Measurements from ENCODE around the gene TMOD4. TPM values are rescaled to one million over a fixed set of nuclear protein-coding genes. Genes with fewer than 3 reads are reported as not detected.

TMOD4 gene
- total RNA-seq, 1 donor from 2014 or later, result 2.1 TPM

GRCh38 chr1:151157067-151157531 is 18.7 kb downstream of the TMOD4 start:
- DNase-seq (no peak), ATAC-seq (peak; percentile 56 to 61)
- intact Hi-C loops (cut with DNase I), result loop anchor here (5.0 kb wide), 1 partner anchor 60 kb away; no protein-coding TSS in a partner anchor
- peak overlapping the region; percentile 69 for H3K27ac ChIP-seq
- H3K4me3 ChIP-seq, result peak overlapping the region; percentile 61
- no peak for TF ChIP-seq CTCF (IDR thresholded peaks at IDR 0.05)
- H3K36me3 ChIP-seq, result peaks cover 55% of the 10 kb centered on the region
- H3K27me3 ChIP-seq (ENCODE audit: low read depth), result no peaks in the 10 kb centered on the region
- peaks cover 22% of the 10 kb centered on the region for H3K4me1 ChIP-seq
- H3K9me3 ChIP-seq, result no peaks in the 10 kb centered on the region

- peak within 1 kb of the TSS; percentile 69 for H3K27ac ChIP-seq
- no peaks in the 10 kb centered on the region for H3K27me3 ChIP-seq (ENCODE audit: low read depth)
- ATAC-seq (peak; percentile 87 to 88), DNase-seq (peak; percentile 87)
- no peaks in the 10 kb centered on the region for H3K9me3 ChIP-seq
- intact Hi-C loops (cut with DNase I), result loop anchor here (5.0 kb wide), 1 partner anchor 59 kb away; no protein-coding TSS in a partner anchor
- H3K36me3 ChIP-seq, result peaks cover 48% of the 10 kb centered on the region
- no peak for TF ChIP-seq CTCF (IDR thresholded peaks at IDR 0.05)
- H3K4me1 ChIP-seq, result peaks cover 22% of the 10 kb centered on the region
- peak within 1 kb of the TSS; percentile 61 for H3K4me3 ChIP-seq
Measured at GRCh38 chr1:151156515-151156819, 19.3 kb downstream of the TMOD4 start, which contains the start of gene TNFAIP8L2. TNFAIP8L2 (plus strand) TSS chr1:151156649; CDS start chr1:151158698, 2,049 bp downstream.

- peaks cover 26% of the 10 kb centered on the region for H3K4me1 ChIP-seq
- intact Hi-C loops (cut with DNase I), result no loop called here
- no peak overlapping the region for H3K4me3 ChIP-seq
- TF ChIP-seq CTCF (IDR thresholded peaks at IDR 0.05), result no peak
- H3K27me3 ChIP-seq (ENCODE audit: low read depth), result no peaks in the 10 kb centered on the region
- H3K9me3 ChIP-seq, result no peaks in the 10 kb centered on the region
- no peaks in the 10 kb centered on the region for H3K36me3 ChIP-seq
- ATAC-seq, result no peak
- H3K27ac ChIP-seq, result no peak overlapping the region
- no peak for DNase-seq
Measured at GRCh38 chr1:151147665-151148064, 28.1 kb downstream of the TMOD4 start.

- intact Hi-C loops (cut with DNase I), result no loop called here
- Histone ChIP-seq H3K36me3 (no peaks in the 10 kb centered on the region), H3K4me3 (peak overlapping the region; percentile 88), H3K27ac (peak overlapping the region; percentile 57), H3K9me3 (no peaks in the 10 kb centered on the region), H3K27me3 (ENCODE audit: low read depth) (no peaks in the 10 kb centered on the region), H3K4me1 (peaks cover 26% of the 10 kb centered on the region)
- no peak for DNase-seq
- no peak for TF ChIP-seq CTCF (IDR thresholded peaks at IDR 0.05)
- ATAC-seq, result no peak
Measured at GRCh38 chr1:151147132-151147503, 28.7 kb downstream of the TMOD4 start.

GRCh38 chr1:151146412-151147131 is 29.2 kb downstream of the TMOD4 start, which contains the start of gene SEMA6C:
SEMA6C (minus strand) TSS chr1:151146631; CDS start chr1:151142621, 4,010 bp downstream.
- peak within 1 kb of the TSS; percentile 88 for H3K4me3 ChIP-seq
- no peaks in the 10 kb centered on the region for H3K27me3 ChIP-seq (ENCODE audit: low read depth)
- no peak for TF ChIP-seq CTCF (IDR thresholded peaks at IDR 0.05)
- no peaks in the 10 kb centered on the region for H3K9me3 ChIP-seq
- H3K4me1 ChIP-seq, result peaks cover 26% of the 10 kb centered on the region
- H3K36me3 ChIP-seq, result no peaks in the 10 kb centered on the region
- peak; percentile 98 to 99 for ATAC-seq
- intact Hi-C loops (cut with DNase I), result no loop called here
- H3K27ac ChIP-seq, result peak within 1 kb of the TSS; percentile 57
- DNase-seq, result peak; percentile 95

All from lower lobe of right lung (tissue), 2 donors.